MV-4-11 (cell line): ENCODE measurements around the gene H1-8.
"Not testable (repeated sequence)": the region's sequence is repeated elsewhere in the genome, so short reads cannot be mapped to it uniquely, and the experiment has no call there.

ENCODE experiments used
- DNase-seq: peaks from one replicate; lab custom pipeline; 2025; lab: John Stamatoyannopoulos, UW

Gene H1-8

GRCh38 chr3:129533406-129533805 lies 9.6 kb upstream of the H1-8 start:
- DNase-seq, result no peak

- no peak for DNase-seq
Measured at GRCh38 chr3:129534428-129535027, 8.4 kb upstream of the H1-8 start.

- DNase-seq, result no peak
Measured at GRCh38 chr3:129535075-129535474, 7.9 kb upstream of the H1-8 start.

GRCh38 chr3:129536374-129536667 lies 6.7 kb upstream of the H1-8 start:
- DNase-seq, result no peak

GRCh38 chr3:129536804-129537203 lies 6.2 kb upstream of the H1-8 start:
- no peak for DNase-seq

- no peak for DNase-seq
Measured at GRCh38 chr3:129539206-129539605, 3.8 kb upstream of the H1-8 start.

- no peak for DNase-seq
Measured at GRCh38 chr3:129540776-129541516, 2.0 kb upstream of the H1-8 start.

GRCh38 chr3:129542747-129543146 lies 228 bp upstream of the H1-8 start:
- DNase-seq, result no peak

- DNase-seq, result no peak
Measured at GRCh38 chr3:129543999-129544398, 1.0 kb downstream of the H1-8 start.

- not testable (repeated sequence) for DNase-seq
Measured at GRCh38 chr3:129545951-129546350, 3.0 kb downstream of the H1-8 start.

- DNase-seq, result no peak
Measured at GRCh38 chr3:129547241-129547640, 4.3 kb downstream of the H1-8 start.

- peak; percentile 15 for DNase-seq
Measured at GRCh38 chr3:129548104-129548965, 5.4 kb downstream of the H1-8 start.

GRCh38 chr3:129549006-129549800 lies 6.2 kb downstream of the H1-8 start:
- peak; percentile 77 for DNase-seq

- no peak for DNase-seq
Measured at GRCh38 chr3:129549805-129550204, 6.8 kb downstream of the H1-8 start.

- DNase-seq, result no peak
Measured at GRCh38 chr3:129552287-129553050, 9.5 kb downstream of the H1-8 start.

- no peak for DNase-seq
Measured at GRCh38 chr3:129553171-129553570, 10.2 kb downstream of the H1-8 start.

- peak; percentile 71 for DNase-seq
Measured at GRCh38 chr3:129553719-129554118, 10.7 kb downstream of the H1-8 start.

GRCh38 chr3:129554356-129555152 lies 11.6 kb downstream of the H1-8 start:
- peak; percentile 59 for DNase-seq

- no peak for DNase-seq
Measured at GRCh38 chr3:129555153-129555550, 12.2 kb downstream of the H1-8 start.

- DNase-seq, result peak; percentile 60
Measured at GRCh38 chr3:129555616-129556357, 12.8 kb downstream of the H1-8 start.
